ENCODE measurements around the gene SPATA13. TPM values are rescaled to one million over a fixed set of nuclear protein-coding genes. Genes with fewer than 3 reads are reported as not detected.

SPATA13 gene
- total RNA-seq, 1 experiment from 2014 or later = 21.4 TPM

DNA sequence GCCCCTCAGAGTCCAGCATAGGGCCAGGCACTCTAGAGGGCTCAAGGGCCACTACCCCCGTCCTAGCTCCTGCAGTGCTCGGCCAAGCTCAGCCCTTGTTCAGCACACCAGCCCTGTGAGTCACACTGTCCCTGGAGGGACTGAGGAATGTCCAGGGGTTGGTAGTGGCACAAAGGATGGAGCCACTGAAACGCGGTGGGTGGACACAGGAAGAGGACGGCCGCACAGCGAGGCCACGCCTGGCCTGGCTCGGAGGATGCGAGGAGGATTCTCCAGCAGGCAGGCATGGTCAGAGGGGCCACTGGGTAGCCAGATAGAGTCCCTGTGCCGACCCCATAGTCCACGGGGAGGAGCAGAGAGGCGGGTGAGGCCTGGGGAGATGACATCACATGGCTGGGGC lies 194.6 kb downstream of the SPATA13 start:
- no peak overlapping the region for H3K9ac ChIP-seq (ENCODE audit: low read length)
- POLR2A ChIA-PET = no interaction called here

DNA sequence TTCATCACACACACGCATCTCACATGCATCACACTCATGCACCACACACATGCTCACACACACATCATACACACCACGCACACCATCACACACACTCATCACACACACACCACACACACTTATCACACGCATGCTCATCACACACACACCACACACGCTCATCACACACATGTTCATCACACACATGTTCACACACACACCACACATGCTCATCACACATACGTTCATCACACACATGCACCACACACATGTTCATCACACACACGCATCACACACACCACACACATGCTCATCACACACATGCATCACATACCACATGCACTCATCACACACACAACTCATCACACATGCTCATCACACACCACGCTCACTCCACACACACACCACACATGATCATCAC lies 195.8 kb downstream of the SPATA13 start:
- no peaks in the 10 kb centered on the region for H4K20me1 ChIP-seq (ENCODE audit: insufficient read depth)
- no peak overlapping the region for H3K4me3 ChIP-seq (replicated peaks in 1 of 2; ENCODE audit: low read depth in 1 of 2, low read length in 2 of 2)
- no peak overlapping the region for H3K27ac ChIP-seq (ENCODE audit: low read depth, low read length)
- intact Hi-C loops (cut with micrococcal nuclease) = no loop called here
- H2AFZ ChIP-seq (ENCODE audit: low read depth, low read length, poor library complexity, severe bottlenecking) = no peak overlapping the region
- no peaks in the 10 kb centered on the region for H3K36me3 ChIP-seq (ENCODE audit: control insufficient read depth in 1 of 2, insufficient read depth in 2 of 2, low read length in 2 of 2)
- no peak overlapping the region for H3K4me2 ChIP-seq (ENCODE audit: low read length)
- DNase-seq (ENCODE audit: low read depth, low spot score) = no peak
- TF ChIP-seq SIN3A (IDR thresholded peaks at IDR 0.05; ENCODE audit: low read depth) = no peak
- TF ChIP-seq SRF (IDR thresholded peaks at IDR 0.05; ENCODE audit: low read depth) = no peak
- TF ChIP-seq POLR2A (IDR thresholded peaks at IDR 0.05; ENCODE audit: borderline replicate concordance, extremely low read depth, insufficient read depth, insufficient read length) = no peak
- H3K27me3 ChIP-seq (ENCODE audit: insufficient read depth, low read length) = no peaks in the 10 kb centered on the region
- ChIA-PET CTCF (no interaction called here), POLR2A (no interaction called here), RAD21 (ENCODE audit: low non-redundant PET in 1 of 2, low total read pairs in 2 of 2, uncharacterized antibody in 2 of 2, unreplicated experiment in 2 of 2) (no interaction called here)
- ATAC-seq = no peak
- no peaks in the 10 kb centered on the region for H3K9me3 ChIP-seq (ENCODE audit: control insufficient read depth in 1 of 2, insufficient read depth in 1 of 2, low read depth in 1 of 2, low read length in 2 of 2)
- H3K9ac ChIP-seq (ENCODE audit: low read length) = no peak overlapping the region
- no peaks in the 10 kb centered on the region for H3K9me2 ChIP-seq (ENCODE audit: insufficient read depth)
- no peaks in the 10 kb centered on the region for H3K79me2 ChIP-seq (ENCODE audit: insufficient read depth, low read length)
- no TSS peak for BruUV-seq (replicated peaks)
- H3K4me1 ChIP-seq (ENCODE audit: control insufficient read depth in 1 of 2, insufficient read depth in 2 of 2, low read length in 2 of 2) = no peaks in the 10 kb centered on the region; a peak in 1 of 4 replicates

More for the DNA sequence above, 194.6 kb downstream of the SPATA13 start:
- Histone ChIP-seq H3K27ac (ENCODE audit: low read depth, low read length) (no peak overlapping the region), H3K4me2 (ENCODE audit: low read length) (no peak overlapping the region), H4K20me1 (ENCODE audit: insufficient read depth) (no peaks in the 10 kb centered on the region), H3K4me3 (replicated peaks in 1 of 2; ENCODE audit: low read depth in 1 of 2, low read length in 2 of 2) (no peak overlapping the region), H3K9me3 (ENCODE audit: control insufficient read depth in 1 of 2, insufficient read depth in 1 of 2, low read depth in 1 of 2, low read length in 2 of 2) (no peaks in the 10 kb centered on the region), H3K4me1 (ENCODE audit: control insufficient read depth in 1 of 2, insufficient read depth in 2 of 2, low read length in 2 of 2) (peaks cover 0 to 2% of the 10 kb centered on the region in 2 experiments; a peak in 2 of 4 replicates), H3K36me3 (ENCODE audit: control insufficient read depth in 1 of 2, insufficient read depth in 2 of 2, low read length in 2 of 2) (no peaks in the 10 kb centered on the region), H3K27me3 (ENCODE audit: insufficient read depth, low read length) (no peaks in the 10 kb centered on the region), H3K79me2 (ENCODE audit: insufficient read depth, low read length) (no peaks in the 10 kb centered on the region), H3K9me2 (ENCODE audit: insufficient read depth) (no peaks in the 10 kb centered on the region), H2AFZ (ENCODE audit: low read depth, low read length, poor library complexity, severe bottlenecking) (no peak overlapping the region)
- DNase-seq (ENCODE audit: low read depth, low spot score) = no peak
- no TSS peak for BruUV-seq (replicated peaks)
- TF ChIP-seq ELF1 (IDR thresholded peaks at IDR 0.05; ENCODE audit: borderline replicate concordance, low read depth) = no peak
- no peak for TF ChIP-seq ZNF274 (IDR thresholded peaks at IDR 0.05; ENCODE audit: low read depth, low read length)
- TF ChIP-seq, protein P1, sequence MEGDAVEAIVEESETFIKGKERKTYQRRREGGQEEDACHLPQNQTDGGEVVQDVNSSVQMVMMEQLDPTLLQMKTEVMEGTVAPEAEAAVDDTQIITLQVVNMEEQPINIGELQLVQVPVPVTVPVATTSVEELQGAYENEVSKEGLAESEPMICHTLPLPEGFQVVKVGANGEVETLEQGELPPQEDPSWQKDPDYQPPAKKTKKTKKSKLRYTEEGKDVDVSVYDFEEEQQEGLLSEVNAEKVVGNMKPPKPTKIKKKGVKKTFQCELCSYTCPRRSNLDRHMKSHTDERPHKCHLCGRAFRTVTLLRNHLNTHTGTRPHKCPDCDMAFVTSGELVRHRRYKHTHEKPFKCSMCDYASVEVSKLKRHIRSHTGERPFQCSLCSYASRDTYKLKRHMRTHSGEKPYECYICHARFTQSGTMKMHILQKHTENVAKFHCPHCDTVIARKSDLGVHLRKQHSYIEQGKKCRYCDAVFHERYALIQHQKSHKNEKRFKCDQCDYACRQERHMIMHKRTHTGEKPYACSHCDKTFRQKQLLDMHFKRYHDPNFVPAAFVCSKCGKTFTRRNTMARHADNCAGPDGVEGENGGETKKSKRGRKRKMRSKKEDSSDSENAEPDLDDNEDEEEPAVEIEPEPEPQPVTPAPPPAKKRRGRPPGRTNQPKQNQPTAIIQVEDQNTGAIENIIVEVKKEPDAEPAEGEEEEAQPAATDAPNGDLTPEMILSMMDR (IDR thresholded peaks at IDR 0.05 in 2 of 3, conservative IDR thresholded peaks at IDR 0.05 in 1 of 3; ENCODE audit: borderline replicate concordance in 1 of 3, insufficient read depth in 1 of 3, low read depth in 2 of 3, low read length in 2 of 3) = no peak
- TF ChIP-seq FOSL1 (IDR thresholded peaks at IDR 0.05; ENCODE audit: low read depth) = no peak
- no peak for TF ChIP-seq EZH2phosphoT487 (IDR thresholded peaks at IDR 0.05; ENCODE audit: borderline replicate concordance)
- no peak for TF ChIP-seq RAD21 (IDR thresholded peaks at IDR 0.05; ENCODE audit: low read depth)
- no peak for TF ChIP-seq EZH2 (IDR thresholded peaks at IDR 0.05)
- no peak for TF ChIP-seq ZFX (IDR thresholded peaks at IDR 0.05)
- TF ChIP-seq CEBPB (IDR thresholded peaks at IDR 0.05; ENCODE audit: low read depth) = no peak
- CTCF ChIA-PET = no interaction called here
- intact Hi-C loops (cut with micrococcal nuclease) = no loop called here
- no peak for ATAC-seq
- RAD21 ChIA-PET (ENCODE audit: low non-redundant PET in 1 of 2, low total read pairs in 2 of 2, uncharacterized antibody in 2 of 2, unreplicated experiment in 2 of 2) = no interaction called here

MicroRNAs encoded within 50 kb of the gene (microRNA counts, 767-probe panel; counts per million panel counts)
- microRNA hsa-miR-2276 = not detected

Small RNAs within 50 kb of the gene (microRNA-seq; reads per million reads assigned to microRNA genes)
- gene MIR2276 (ENCODE audit: borderline number of aligned reads) = 2.8 reads per million

Other genes with a start within 250 kb of the SPATA13 start
- gene C1QTNF9, start 148.9 kb downstream of the SPATA13 start, total RNA-seq (2021; ENCODE audit: unreplicated experiment) = not detected

Measured in HCT116 (cell line).